Activated T-helper 17 cell treated with anti-CD3 and anti-CD28 coated beads, Interleukin-2, amount 50 U/mL, for 72 hours (primary cell): ENCODE data around the gene NSUN2. TPM values are rescaled to one million over a fixed set of nuclear protein-coding genes. Genes with fewer than 3 reads are reported as not detected.

ENCODE experiments used
- ATAC-seq: fragments of 150-1000 bp; cut with Tn5 transposase; replicated peaks from 2 replicates; pipeline ENCODE4 v1.10.0; 2021; ENCODE audit warnings: mild to moderate bottlenecking, moderate library complexity
- H3K27ac Mint-ChIP-seq: one replicate; pipeline ENCODE4 v1.8.0; 2022; ENCODE audit warnings: mixed read lengths
- H3K27me3 Mint-ChIP-seq: one replicate; pipeline ENCODE4 v1.8.0; 2022; ENCODE audit warnings: mixed read lengths
- H3K36me3 Mint-ChIP-seq: one replicate; pipeline ENCODE4 v1.8.0; 2022; ENCODE audit warnings: low read depth, mild to moderate bottlenecking, mixed read lengths
- H3K4me1 Mint-ChIP-seq: one replicate; pipeline ENCODE4 v1.8.0; 2022; ENCODE audit warnings: mixed read lengths
- H3K4me3 Mint-ChIP-seq: one replicate; pipeline ENCODE4 v1.8.0; 2022; ENCODE audit warnings: mild to moderate bottlenecking, mixed read lengths
- H3K9me3 Mint-ChIP-seq: one replicate; pipeline ENCODE4 v1.8.0; 2022; ENCODE audit warnings: mixed read lengths
- total RNA-seq, 2 donors: library from RNA; stranded (reverse); gene quantifications; one replicate each; pipeline ENCODE4 v1.2.3, GENCODE V29; 2022

The NSUN2 gene
- total RNA-seq, 2 donors from 2014 or later, result 61.2 to 128 TPM

- Mint-ChIP-seq H3K27ac (peak overlapping the region; percentile 81), H3K27me3 (no peaks in the 10 kb centered on the region), H3K4me1 (peaks cover 24% of the 10 kb centered on the region), H3K36me3 (peaks cover 38% of the 10 kb centered on the region), H3K4me3 (peak overlapping the region; percentile 100), H3K9me3 (no peaks in the 10 kb centered on the region)
- ATAC-seq, result no peak
Observed at GRCh38 chr5:6634306-6634705, 1.5 kb upstream of the NSUN2 start.

GRCh38 chr5:6633469-6634245 lies 813 bp upstream of the NSUN2 start:
- Mint-ChIP-seq H3K27ac (peak overlapping the region; percentile 81), H3K4me1 (peaks cover 26% of the 10 kb centered on the region), H3K4me3 (peak overlapping the region; percentile 100), H3K36me3 (peaks cover 45% of the 10 kb centered on the region), H3K27me3 (no peaks in the 10 kb centered on the region), H3K9me3 (no peaks in the 10 kb centered on the region)
- peak; percentile 62 for ATAC-seq

DNA sequence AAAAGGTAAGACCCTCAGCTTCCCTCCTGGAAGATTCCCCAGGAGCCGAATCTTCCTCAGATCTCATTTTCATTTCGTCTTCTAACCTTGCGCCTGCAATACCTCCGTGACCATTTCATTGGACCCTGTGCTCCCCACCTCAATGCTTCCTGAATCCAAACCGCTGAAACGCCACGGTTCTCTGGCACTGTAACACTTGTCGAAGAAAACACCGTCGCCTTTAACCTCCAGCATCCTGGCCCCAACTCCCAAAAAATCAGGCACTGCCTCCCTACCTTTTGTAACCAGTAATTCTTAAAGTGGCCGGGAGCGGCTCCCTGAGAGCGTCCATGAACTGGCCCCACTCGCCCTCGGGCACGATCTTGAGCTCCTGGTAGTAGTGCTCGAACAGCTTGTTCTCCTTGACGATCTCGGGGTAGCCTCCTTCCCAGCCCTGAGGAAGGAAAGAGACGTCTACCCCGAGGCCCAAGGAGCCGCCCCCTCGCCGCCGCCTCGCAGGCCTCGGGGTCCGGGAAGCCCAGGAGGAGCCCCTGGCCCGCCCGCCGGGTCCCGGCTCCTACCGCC lies 438 bp downstream of the NSUN2 start:
- no peaks in the 10 kb centered on the region for H3K9me3 Mint-ChIP-seq
- H3K4me1 Mint-ChIP-seq, result peaks cover 26% of the 10 kb centered on the region
- no peaks in the 10 kb centered on the region for H3K27me3 Mint-ChIP-seq
- peak; percentile 24 for ATAC-seq
- peaks cover 57% of the 10 kb centered on the region for H3K36me3 Mint-ChIP-seq
- peak overlapping the region; percentile 100 for H3K4me3 Mint-ChIP-seq
- peak overlapping the region; percentile 97 for H3K27ac Mint-ChIP-seq

DNA sequence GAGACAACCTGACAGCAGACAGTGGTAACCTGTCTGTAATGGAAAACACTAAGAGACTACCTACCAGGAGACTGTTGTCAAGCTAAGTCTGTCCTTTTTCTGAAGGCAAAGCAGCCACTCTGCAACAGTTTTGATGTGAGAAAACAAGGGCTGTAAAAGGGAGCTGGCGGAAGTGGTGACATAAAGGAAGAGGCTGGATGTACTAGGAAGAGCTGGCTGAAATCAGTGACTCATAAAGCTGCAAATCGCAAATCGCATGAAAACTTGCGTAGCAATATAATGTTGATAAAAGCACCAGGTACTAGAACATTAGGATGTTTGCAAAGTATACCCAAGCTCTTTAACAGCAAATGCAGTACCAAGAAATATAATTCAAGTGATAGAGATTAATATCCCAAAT lies 1.4 kb downstream of the NSUN2 start:
- Mint-ChIP-seq H3K4me3 (peak overlapping the region; percentile 100), H3K4me1 (peaks cover 26% of the 10 kb centered on the region), H3K27me3 (no peaks in the 10 kb centered on the region), H3K27ac (peak overlapping the region; percentile 97), H3K36me3 (peaks cover 67% of the 10 kb centered on the region), H3K9me3 (no peaks in the 10 kb centered on the region)
- no peak for ATAC-seq

DNA sequence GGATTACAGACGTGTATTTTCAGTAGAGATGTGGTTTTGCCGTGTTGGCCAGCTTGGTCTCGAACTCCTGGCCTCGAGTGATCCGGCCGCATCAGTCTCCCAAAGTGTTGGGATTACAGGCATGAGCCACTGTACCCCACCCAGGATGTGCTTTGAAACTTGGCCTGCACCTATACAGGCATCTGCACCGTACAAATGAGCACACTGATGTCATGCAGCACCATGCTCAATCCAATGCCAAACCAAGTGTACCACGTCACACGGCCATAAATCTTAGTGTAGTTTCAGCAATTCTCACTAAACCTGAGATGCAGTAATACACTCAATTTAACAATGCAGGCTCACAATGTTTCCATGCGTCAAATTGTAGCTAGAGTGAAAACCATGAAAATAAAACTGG lies 6.3 kb downstream of the NSUN2 start:
- Mint-ChIP-seq H3K4me1 (peaks cover 32% of the 10 kb centered on the region), H3K4me3 (no peak overlapping the region), H3K27ac (no peak overlapping the region), H3K9me3 (peaks cover 9% of the 10 kb centered on the region), H3K36me3 (peaks cover 100% of the 10 kb centered on the region), H3K27me3 (no peaks in the 10 kb centered on the region)
- ATAC-seq, result no peak

GRCh38 chr5:6623941-6624340 lies 8.9 kb downstream of the NSUN2 start:
- no peak overlapping the region for H3K4me3 Mint-ChIP-seq
- ATAC-seq, result no peak
- no peak overlapping the region for H3K27ac Mint-ChIP-seq
- H3K36me3 Mint-ChIP-seq, result peaks cover 100% of the 10 kb centered on the region
- peaks cover 9% of the 10 kb centered on the region for H3K9me3 Mint-ChIP-seq
- H3K4me1 Mint-ChIP-seq, result peaks cover 20% of the 10 kb centered on the region
- no peaks in the 10 kb centered on the region for H3K27me3 Mint-ChIP-seq

- Mint-ChIP-seq H3K4me1 (peaks cover 20% of the 10 kb centered on the region), H3K27ac (no peak overlapping the region), H3K27me3 (no peaks in the 10 kb centered on the region), H3K36me3 (peaks cover 100% of the 10 kb centered on the region), H3K4me3 (no peak overlapping the region), H3K9me3 (peaks cover 9% of the 10 kb centered on the region)
- no peak for ATAC-seq
Observed at GRCh38 chr5:6623228-6623627, 9.6 kb downstream of the NSUN2 start.

DNA sequence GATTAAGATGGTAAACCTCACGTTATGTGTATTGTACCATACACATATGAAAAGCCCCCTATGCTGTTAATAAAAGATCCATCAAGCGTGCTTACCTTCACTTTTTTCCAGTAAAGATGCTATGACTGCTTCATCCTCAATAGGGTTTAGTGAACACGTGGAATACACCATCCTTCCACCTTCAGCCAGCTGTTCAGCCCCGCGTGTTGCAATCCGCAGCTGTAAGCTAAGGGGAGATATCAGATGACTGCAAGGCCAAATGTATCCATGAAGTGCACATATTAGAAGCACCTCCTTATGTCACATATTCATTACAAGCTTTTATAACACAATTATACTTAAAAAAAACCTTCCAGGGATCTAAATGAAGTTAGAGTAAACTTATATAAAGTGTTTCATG lies 16.2 kb downstream of the NSUN2 start:
- peaks cover 24% of the 10 kb centered on the region for H3K4me1 Mint-ChIP-seq
- H3K4me3 Mint-ChIP-seq, result no peak overlapping the region
- H3K9me3 Mint-ChIP-seq, result no peaks in the 10 kb centered on the region
- no peaks in the 10 kb centered on the region for H3K27me3 Mint-ChIP-seq
- peaks cover 100% of the 10 kb centered on the region for H3K36me3 Mint-ChIP-seq
- ATAC-seq, result no peak
- peak overlapping the region; percentile 4 for H3K27ac Mint-ChIP-seq

DNA sequence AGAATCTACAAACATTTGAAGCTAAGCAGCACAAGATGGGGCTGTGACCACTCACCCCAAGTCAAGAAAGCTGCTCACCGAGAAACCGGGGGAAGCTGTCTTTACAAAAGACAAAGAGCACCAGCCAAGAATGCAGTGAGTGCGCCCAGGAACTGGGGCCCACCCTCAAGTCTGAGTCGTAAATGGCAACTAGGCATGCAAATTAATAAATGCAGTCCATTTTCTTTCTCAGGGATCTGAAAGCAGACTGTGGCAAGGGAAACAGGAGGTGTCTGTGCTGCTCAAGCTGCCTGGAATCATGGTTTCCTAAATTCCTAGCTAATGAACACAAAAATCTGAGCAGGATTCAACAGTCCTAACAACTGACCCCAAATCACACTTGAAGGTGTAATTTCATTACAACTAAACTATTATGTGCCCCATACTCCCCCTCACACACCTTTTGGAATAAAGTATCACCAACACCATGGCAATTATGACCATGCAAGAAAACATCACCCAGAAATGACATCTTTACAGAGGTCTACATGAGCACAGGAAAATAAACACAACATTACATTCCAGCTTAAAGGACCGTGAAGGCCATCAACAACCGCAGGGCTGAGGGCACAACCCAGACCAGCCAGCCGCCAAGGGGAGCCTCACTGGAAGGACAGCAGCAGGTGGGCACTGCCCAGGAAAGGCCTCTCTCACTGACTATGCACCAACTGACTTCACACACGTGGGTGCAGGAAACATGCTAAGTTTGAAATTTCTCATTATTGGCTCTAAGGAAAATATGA lies 17.6 kb downstream of the NSUN2 start:
- Mint-ChIP-seq H3K27me3 (no peaks in the 10 kb centered on the region), H3K4me3 (no peak overlapping the region), H3K27ac (peak overlapping the region; percentile 39), H3K36me3 (peaks cover 100% of the 10 kb centered on the region), H3K9me3 (no peaks in the 10 kb centered on the region), H3K4me1 (peaks cover 21% of the 10 kb centered on the region)
- no peak for ATAC-seq

DNA sequence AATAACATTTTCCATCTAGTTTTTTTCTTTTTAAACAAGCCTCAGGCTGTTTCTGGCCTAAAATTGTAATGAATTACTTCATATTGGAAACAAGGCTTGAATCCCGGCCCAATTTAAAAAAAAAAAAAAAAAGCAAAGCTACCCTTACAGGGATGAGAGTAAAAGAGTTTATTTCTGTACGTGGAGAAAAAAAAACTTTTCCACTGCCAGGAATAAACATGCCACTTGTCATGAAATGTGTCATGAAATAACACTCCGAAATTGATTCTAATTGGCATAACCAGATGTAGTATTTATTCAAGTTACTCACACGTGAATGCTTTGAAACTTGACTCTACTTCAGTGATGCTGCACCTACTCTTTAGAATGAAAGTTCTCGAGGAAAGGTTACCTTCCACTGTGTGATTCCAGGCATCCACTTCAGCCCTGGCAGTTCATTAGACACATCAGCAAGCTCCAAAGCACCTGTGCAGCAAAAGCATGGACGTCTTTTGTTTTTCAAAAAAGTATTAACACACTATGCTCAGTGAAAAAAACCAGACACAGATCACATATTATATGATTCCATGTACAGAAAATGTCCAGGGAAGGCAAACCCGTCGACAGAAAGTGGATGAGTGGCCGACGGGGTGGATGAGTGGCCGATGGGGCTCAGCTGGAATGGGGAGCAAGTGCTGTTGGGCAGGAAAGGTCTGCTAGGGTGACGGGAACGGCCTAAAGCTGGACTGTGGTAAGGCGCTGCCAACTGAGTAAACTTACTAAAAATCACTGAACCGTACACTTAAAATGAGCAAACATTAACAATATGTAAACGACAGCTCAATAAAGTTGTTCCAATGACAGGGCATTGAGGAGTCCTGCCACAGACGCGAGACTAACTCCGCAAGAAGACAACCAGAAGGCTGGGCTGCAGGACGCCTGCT lies 21.2 kb downstream of the NSUN2 start:
- H3K9me3 Mint-ChIP-seq, result no peaks in the 10 kb centered on the region
- no peaks in the 10 kb centered on the region for H3K27me3 Mint-ChIP-seq
- peaks cover 17% of the 10 kb centered on the region for H3K4me1 Mint-ChIP-seq
- H3K36me3 Mint-ChIP-seq, result peaks cover 100% of the 10 kb centered on the region
- H3K4me3 Mint-ChIP-seq, result no peak overlapping the region
- no peak overlapping the region for H3K27ac Mint-ChIP-seq
- no peak for ATAC-seq

DNA sequence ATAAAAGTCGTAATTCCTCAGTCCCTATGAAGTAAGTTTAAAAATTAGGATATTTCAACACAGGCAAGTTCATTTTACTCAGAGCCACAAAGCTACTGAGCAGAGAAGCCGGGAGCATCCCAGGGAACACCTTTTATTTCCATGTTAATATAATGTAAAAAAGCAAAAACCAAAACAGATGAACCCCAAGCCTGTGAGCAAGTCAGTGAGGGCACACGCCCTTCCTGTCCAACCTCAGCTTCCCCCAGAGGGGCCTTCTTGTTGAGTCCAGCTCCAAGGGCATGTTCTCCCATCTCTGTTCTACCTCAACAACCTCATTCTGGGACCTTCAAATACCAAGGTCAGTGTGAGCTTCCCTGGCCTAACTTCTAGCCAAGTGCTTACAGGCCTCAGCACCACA lies 24.8 kb downstream of the NSUN2 start:
- Mint-ChIP-seq H3K27ac (no peak overlapping the region), H3K27me3 (no peaks in the 10 kb centered on the region), H3K4me1 (no peaks in the 10 kb centered on the region), H3K36me3 (peaks cover 100% of the 10 kb centered on the region), H3K9me3 (no peaks in the 10 kb centered on the region), H3K4me3 (no peak overlapping the region)
- ATAC-seq, result no peak

GRCh38 chr5:6607559-6607936 lies 25.3 kb downstream of the NSUN2 start:
- H3K27ac Mint-ChIP-seq, result no peak overlapping the region
- no peaks in the 10 kb centered on the region for H3K4me1 Mint-ChIP-seq
- H3K27me3 Mint-ChIP-seq, result no peaks in the 10 kb centered on the region
- H3K4me3 Mint-ChIP-seq, result no peak overlapping the region
- H3K36me3 Mint-ChIP-seq, result peaks cover 100% of the 10 kb centered on the region
- no peak for ATAC-seq
- H3K9me3 Mint-ChIP-seq, result no peaks in the 10 kb centered on the region

GRCh38 chr5:6606884-6607558 lies 25.8 kb downstream of the NSUN2 start:
- H3K4me3 Mint-ChIP-seq, result no peak overlapping the region
- no peaks in the 10 kb centered on the region for H3K4me1 Mint-ChIP-seq
- peaks cover 100% of the 10 kb centered on the region for H3K36me3 Mint-ChIP-seq
- H3K27me3 Mint-ChIP-seq, result no peaks in the 10 kb centered on the region
- H3K27ac Mint-ChIP-seq, result no peak overlapping the region
- ATAC-seq, result no peak
- H3K9me3 Mint-ChIP-seq, result no peaks in the 10 kb centered on the region

DNA sequence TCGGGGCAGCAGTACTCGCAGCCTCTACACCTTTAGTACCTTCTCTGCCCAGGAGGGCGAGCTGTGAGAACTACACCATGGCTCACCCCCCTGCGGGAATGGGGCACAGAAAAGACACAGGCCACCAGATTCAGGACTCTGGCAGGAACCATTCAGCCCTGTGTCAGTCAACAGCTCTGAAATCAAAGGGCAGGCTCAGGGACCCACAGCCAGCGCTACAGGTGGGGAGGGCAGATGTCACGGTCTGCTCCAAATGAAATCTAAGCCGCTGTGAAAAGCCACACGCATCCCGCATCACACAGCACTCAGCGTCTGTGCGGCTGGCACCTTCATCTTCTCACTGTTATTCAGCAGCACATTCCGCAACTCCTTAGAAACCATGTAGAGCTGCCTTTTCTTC lies 27.9 kb downstream of the NSUN2 start:
- H3K27me3 Mint-ChIP-seq, result no peaks in the 10 kb centered on the region
- no peak overlapping the region for H3K27ac Mint-ChIP-seq
- no peaks in the 10 kb centered on the region for H3K4me1 Mint-ChIP-seq
- no peaks in the 10 kb centered on the region for H3K9me3 Mint-ChIP-seq
- H3K36me3 Mint-ChIP-seq, result peaks cover 100% of the 10 kb centered on the region
- no peak overlapping the region for H3K4me3 Mint-ChIP-seq
- ATAC-seq, result no peak
